Activated T-helper 1 cell treated with anti-CD3 and anti-CD28 coated beads, Interleukin-12 subunit alpha, Interleukin-12 subunit beta, Interleukin-2, Interleukin-4 antibody, amounts not matched to agents 30 ng/mL and 10 ng/mL and 1 ng/mL, durations not matched to agents 14 hours and 24 hours and 36 hours (primary cell): ENCODE data around the gene CELF1. TPM values are rescaled to one million over a fixed set of nuclear protein-coding genes. Genes with fewer than 3 reads are reported as not detected.

Experiments used
- DNase-seq: peaks from one replicate; pipeline ENCODE4 v3.0.0; 2021; ENCODE audit warnings: low spot score
- H3K27ac Mint-ChIP-seq: one replicate; pipeline ENCODE4 v1.8.0; 2021; ENCODE audit warnings: mild to moderate bottlenecking, mixed read lengths
- H3K27me3 Mint-ChIP-seq: one replicate; pipeline ENCODE4 v1.8.0; 2022; ENCODE audit warnings: mild to moderate bottlenecking, moderate library complexity, mixed read lengths; ENCODE audit not compliant: insufficient read depth
- H3K36me3 Mint-ChIP-seq: one replicate; pipeline ENCODE4 v1.8.0; 2021; ENCODE audit warnings: low read depth, mixed read lengths
- H3K4me1 Mint-ChIP-seq: one replicate; pipeline ENCODE4 v1.8.0; 2021; ENCODE audit warnings: low read depth, mixed read lengths
- H3K4me3 Mint-ChIP-seq: one replicate; pipeline ENCODE4 v1.8.0; 2021; ENCODE audit warnings: mild to moderate bottlenecking, moderate library complexity, mixed read lengths
- H3K9me3 Mint-ChIP-seq: one replicate; pipeline ENCODE4 v1.8.0; 2021; ENCODE audit warnings: mixed read lengths
- intact Hi-C: fragments of 100-400 bp; cut with micrococcal nuclease; formaldehyde crosslinking; loops from one replicate; pipeline ENCODE4 v1.15.1; 2024
- total RNA-seq: library from RNA; stranded (reverse); gene quantifications from 2 replicates; pipeline ENCODE4 v1.2.3, GENCODE V29; 2022

CELF1 gene
- total RNA-seq, 1 donor from 2014 or later, result 148 TPM

- H3K27me3 Mint-ChIP-seq, result no peaks in the 10 kb centered on the region
- peaks cover 34% of the 10 kb centered on the region for H3K36me3 Mint-ChIP-seq
- H3K27ac Mint-ChIP-seq, result no peak overlapping the region
- H3K4me3 Mint-ChIP-seq, result no peak overlapping the region
- H3K9me3 Mint-ChIP-seq, result no peaks in the 10 kb centered on the region
- H3K4me1 Mint-ChIP-seq, result no peaks in the 10 kb centered on the region
- intact Hi-C loops, result no loop called here
- no peak for DNase-seq
These were observed 135.2 kb downstream of the CELF1 start for GRCh38 chr11:47417712-47418111.

DNA sequence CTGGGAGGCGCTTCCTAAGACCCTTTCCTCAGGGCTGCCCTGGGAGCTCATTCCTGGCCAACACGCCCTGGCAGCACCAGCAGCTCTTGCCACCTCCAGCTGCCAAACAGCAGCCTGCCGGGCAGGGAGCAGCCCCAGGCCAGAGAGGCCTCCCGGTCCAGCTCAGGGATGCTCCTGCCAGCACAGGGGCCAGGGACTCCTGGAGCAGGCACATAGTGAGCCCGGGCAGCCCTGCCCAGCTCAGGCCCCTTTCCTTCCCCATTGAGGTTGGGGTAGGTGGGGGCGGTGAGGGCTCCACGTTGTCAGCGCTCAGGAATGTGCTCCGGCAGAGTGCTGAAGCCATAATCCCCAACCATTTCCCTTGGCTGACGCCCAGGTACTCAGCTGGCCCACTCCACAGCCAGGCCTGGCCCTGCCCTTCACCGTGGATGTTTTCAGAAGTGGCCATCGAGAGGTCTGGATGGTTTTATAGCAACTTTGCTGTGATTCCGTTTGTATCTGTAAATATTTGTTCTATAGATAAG lies 136.9 kb downstream of the CELF1 start:
- no peaks in the 10 kb centered on the region for H3K4me1 Mint-ChIP-seq
- no peaks in the 10 kb centered on the region for H3K9me3 Mint-ChIP-seq
- H3K36me3 Mint-ChIP-seq, result peaks cover 26% of the 10 kb centered on the region
- no peak overlapping the region for H3K4me3 Mint-ChIP-seq
- no peak for DNase-seq
- no peaks in the 10 kb centered on the region for H3K27me3 Mint-ChIP-seq
- no peak overlapping the region for H3K27ac Mint-ChIP-seq
- intact Hi-C loops, result no loop called here

Other genes starting within 250 kb of the CELF1 start
- not detected in 2 replicates for gene MYBPC3, start 200.4 kb downstream of the CELF1 start, total RNA-seq
- gene SPI1, start 174.6 kb downstream of the CELF1 start, total RNA-seq, result not detected in 2 replicates
- gene SLC39A13, start 144.5 kb downstream of the CELF1 start, total RNA-seq, result 15.5 and 16.2 TPM in 2 replicates
- gene PSMC3, start 126.7 kb downstream of the CELF1 start, total RNA-seq, result 219 and 222 TPM in 2 replicates
- gene RAPSN, start 104.0 kb downstream of the CELF1 start, total RNA-seq, result 0.51 and 0.62 TPM in 2 replicates
- 57.5 and 60.6 TPM in 2 replicates for gene PTPMT1, start 12.5 kb upstream of the CELF1 start, total RNA-seq
- 16.3 and 19.0 TPM in 2 replicates for gene KBTBD4, start 25.8 kb upstream of the CELF1 start, total RNA-seq
- gene NDUFS3, start 25.9 kb upstream of the CELF1 start, total RNA-seq, result 148 and 152 TPM in 2 replicates
- 0.24 TPM in 1 of 2 replicates, not detected in the other for gene FAM180B, start 33.5 kb upstream of the CELF1 start, total RNA-seq
- 0.16 TPM in 1 of 2 replicates, not detected in the other for gene C1QTNF4, start 41.3 kb upstream of the CELF1 start, total RNA-seq
- gene MTCH2, start 89.4 kb upstream of the CELF1 start, total RNA-seq, result 116 and 118 TPM in 2 replicates
- gene AGBL2, start 162.2 kb upstream of the CELF1 start, total RNA-seq, result 3.2 and 5.5 TPM in 2 replicates
- gene FNBP4, start 214.2 kb upstream of the CELF1 start, total RNA-seq, result 147 and 149 TPM in 2 replicates